K562 (cell line): ENCODE results near the gene TMEM117.
"Not testable (repeated sequence)": the region's sequence is repeated elsewhere in the genome, so short reads cannot be mapped to it uniquely, and the experiment has no call there.

Source experiments
- CTCF ChIP-seq, 3 experiments: IDR thresholded peaks in 2 of 3; conservative IDR thresholded peaks in 1 of 3; 2 replicates each; pipeline ENCODE4 v1.5.1; 2011 to 2012; ENCODE audit warnings: low read length in 3 of 3, mild to moderate bottlenecking in 3 of 3, control low read depth in 2 of 3, improper control_type of control experiment in 1 of 3, inconsistent platforms in 1 of 3, low read depth in 1 of 3, mixed read lengths in 1 of 3, moderate library complexity in 1 of 3; ENCODE audit not compliant: insufficient read depth in 2 of 3
- ELF1 ChIP-seq: fragments of 200-800 bp; sonication (Bioruptor generic); IDR thresholded peaks from 2 replicates; pipeline ENCODE4 v1.6.1; 2016; ENCODE audit warnings: missing genetic modification characterization, missing compliant biosample characterization
- EZH2 ChIP-seq: IDR thresholded peaks from 2 replicates; pipeline ENCODE4 v1.6.1; 2012; ENCODE audit warnings: low read depth, mild to moderate bottlenecking, inconsistent platforms, low read length, borderline replicate concordance
- HDAC2 ChIP-seq: fragments of 450-650 bp; IDR thresholded peaks from 2 replicates; pipeline ENCODE4 v1.6.1; 2016; ENCODE audit warnings: mild to moderate bottlenecking
- MLLT1 ChIP-seq, 2 experiments: fragments of 450-650 bp; IDR thresholded peaks; 2 replicates each; pipeline ENCODE4 v1.6.1; 2016
- NCOA2 ChIP-seq, 2 experiments: fragments of 450-650 bp; IDR thresholded peaks; 2 replicates each; pipeline ENCODE4 v1.6.1; 2018; ENCODE audit warnings: mild to moderate bottlenecking in 2 of 2, moderate library complexity in 1 of 2; ENCODE audit not compliant: partially characterized antibody in 2 of 2
- SMAD1 ChIP-seq: fragments of 150-350 bp; IDR thresholded peaks from 2 replicates; pipeline ENCODE4 v1.6.1; 2014; ENCODE audit warnings: low read length, low read depth; ENCODE audit not compliant: partially characterized antibody
- USF1 ChIP-seq: sonication (generic); formaldehyde crosslinking; IDR thresholded peaks from 2 replicates; pipeline ENCODE4 v1.9.0; 2022; ENCODE audit warnings: mild to moderate bottlenecking, missing genetic modification reagents
- ZC3H11A ChIP-seq: IDR thresholded peaks from 2 replicates; pipeline ENCODE4 v1.6.1; 2012; ENCODE audit warnings: low read depth, low read length, improper control_type of control experiment
- ZNF561 ChIP-seq: fragments of 450-650 bp; formaldehyde crosslinking; conservative IDR thresholded peaks from 2 replicates; pipeline ENCODE4 v1.4.0; 2020; ENCODE audit warnings: mild to moderate bottlenecking, moderate library complexity
- TF ChIP-seq, protein P1 (sequence below): sonication (generic); formaldehyde crosslinking; IDR thresholded peaks from 2 replicates; pipeline ENCODE4 v1.5.0; 2020; ENCODE audit warnings: missing genetic modification reagents

DNA sequence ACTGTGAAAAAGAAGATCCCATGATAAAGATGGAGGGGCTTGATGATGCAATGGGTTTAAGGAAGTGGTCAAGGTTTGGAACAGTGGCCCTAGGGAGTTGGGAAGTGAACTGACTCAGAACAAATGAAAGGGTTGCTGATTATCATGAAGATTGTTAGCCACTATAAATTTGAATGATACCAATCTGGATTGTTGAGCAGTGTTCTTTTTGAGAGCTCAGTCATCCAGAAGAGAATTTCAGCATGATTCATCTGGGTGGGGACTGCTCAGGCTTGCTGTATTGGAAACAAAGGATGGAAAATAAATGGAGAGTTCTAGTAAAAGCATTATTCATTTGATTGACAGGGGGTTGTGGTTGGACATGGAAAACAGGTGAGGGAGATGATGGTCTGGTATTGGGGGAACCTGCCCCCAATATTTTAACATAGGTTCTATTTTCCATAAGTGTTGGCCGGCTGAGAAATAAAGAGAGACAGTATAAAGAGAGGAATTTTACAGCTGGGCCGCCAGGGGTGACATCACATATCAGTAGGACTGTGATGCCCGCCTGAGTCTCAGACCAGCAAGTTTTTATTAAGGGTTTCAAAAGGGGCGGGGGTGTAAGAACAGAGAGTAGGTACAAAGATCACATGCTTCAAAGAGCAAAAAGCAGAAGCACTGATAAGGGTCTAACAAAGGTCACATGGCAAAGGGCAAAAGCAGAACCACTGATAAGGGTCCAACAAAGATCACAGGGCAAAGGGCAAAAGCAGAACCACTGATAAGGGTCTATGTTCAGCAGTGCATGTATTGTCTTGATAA, 11.7 kb downstream of the TMEM117 start:
- not testable (repeated sequence) for TF ChIP-seq ZNF561 (CRISPR knock-in tag); ZC3H11A; EZH2; CTCF (IDR thresholded peaks at IDR 0.05 in 2 of 3, conservative IDR thresholded peaks at IDR 0.05 in 1 of 3; ENCODE audit: insufficient read depth in 2 of 3, low read depth in 1 of 3, low read length in 3 of 3); USF1 (CRISPR knock-in tag); SMAD1; MLLT1 (IDR thresholded peaks at IDR 0.05); ELF1; HDAC2; NCOA2 (IDR thresholded peaks at IDR 0.05; ENCODE audit: partially characterized antibody in 2 of 2)
- TF ChIP-seq, protein P1, sequence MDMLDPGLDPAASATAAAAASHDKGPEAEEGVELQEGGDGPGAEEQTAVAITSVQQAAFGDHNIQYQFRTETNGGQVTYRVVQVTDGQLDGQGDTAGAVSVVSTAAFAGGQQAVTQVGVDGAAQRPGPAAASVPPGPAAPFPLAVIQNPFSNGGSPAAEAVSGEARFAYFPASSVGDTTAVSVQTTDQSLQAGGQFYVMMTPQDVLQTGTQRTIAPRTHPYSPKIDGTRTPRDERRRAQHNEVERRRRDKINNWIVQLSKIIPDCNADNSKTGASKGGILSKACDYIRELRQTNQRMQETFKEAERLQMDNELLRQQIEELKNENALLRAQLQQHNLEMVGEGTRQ (CRISPR knock-in tag) = not testable (repeated sequence)
